ENCODE data around the gene GCNA. TPM values are rescaled to one million over a fixed set of nuclear protein-coding genes. Genes with fewer than 3 reads are reported as not detected.
A peak's percentile ranks its signal among the peaks of the same experiment; 100 is the strongest.

GCNA gene
- polyA plus RNA-seq, 1 of the 3 experiments (the other 2 are of a cell fraction), result 1.8 TPM

GRCh38 chrX:71638409-71638808 is 60.2 kb downstream of the GCNA start:
- Histone ChIP-seq H2AFZ (ENCODE audit: low read depth) (no peak overlapping the region), H3K4me1 (ENCODE audit: control insufficient read depth in 1 of 2, insufficient read depth in 2 of 2, low read depth in 1 of 2, low read length in 1 of 2) (0 out of 4 replicates have a peak, but pooled peaks cover 0 to 4% of the 10 kb centered on the region in 2 experiments), H3K79me2 (ENCODE audit: insufficient read depth) (no peaks in the 10 kb centered on the region), H3K9ac (no peak overlapping the region), H3K36me3 (replicated peaks in 1 of 2; ENCODE audit: control insufficient read depth in 1 of 2, insufficient read depth in 2 of 2, low read length in 1 of 2) (no peaks in the 10 kb centered on the region), H3K9me2 (no peaks in the 10 kb centered on the region), H3K9me3 (no peaks in the 10 kb centered on the region), H3K4me2 (peak overlapping the region; percentile 69; the same call in 1 of the 2 replicates), H3K27ac (ENCODE audit: low read depth in 2 of 2, low read length in 1 of 2) (no peak overlapping the region), H4K20me1 (ENCODE audit: insufficient read depth) (no peaks in the 10 kb centered on the region), H3F3A (replicated peaks; ENCODE audit: insufficient read depth) (no peaks in the 10 kb centered on the region), H3K4me3 (ENCODE audit: low read depth in 2 of 2, low read length in 1 of 2) (no peak overlapping the region), H3K27me3 (ENCODE audit: insufficient read depth) (no peaks in the 10 kb centered on the region)
- 38% methylated on average over 4 of the region's 4 CpGs for WGBS (ENCODE audit: low lambda C conversion rate)
- ChIA-PET POLR2A (no interaction called here), CTCF (no interaction called here)
- TF ChIP-seq RFX5 (IDR thresholded peaks at IDR 0.05; ENCODE audit: low read length) (no peak), CTCF (IDR thresholded peaks at IDR 0.05) (no peak), USF2 (IDR thresholded peaks at IDR 0.05; ENCODE audit: borderline replicate concordance, low read depth, low read length) (no peak), ELF1 (IDR thresholded peaks at IDR 0.05) (no peak), YY1 (IDR thresholded peaks at IDR 0.05; ENCODE audit: low read depth) (no peak), MXI1 (IDR thresholded peaks at IDR 0.05; ENCODE audit: low read depth, low read length) (no peak), GABPA (IDR thresholded peaks at IDR 0.05; ENCODE audit: low read depth) (no peak), GATA2 (CRISPR knock-in tag; IDR thresholded peaks at IDR 0.05) (no peak), EZH2phosphoT487 (IDR thresholded peaks at IDR 0.05; ENCODE audit: borderline replicate concordance, low read depth) (no peak), REST (IDR thresholded peaks at IDR 0.05; ENCODE audit: low read depth, low read length) (no peak), MEF2A (IDR thresholded peaks at IDR 0.05; ENCODE audit: borderline replicate concordance, low read depth) (no peak), CHD2 (IDR thresholded peaks at IDR 0.05; ENCODE audit: low read length, partially characterized antibody) (no peak), RAD21 (IDR thresholded peaks at IDR 0.05; ENCODE audit: low read length) (no peak), PBX3 (IDR thresholded peaks at IDR 0.05) (no peak), USF1 (IDR thresholded peaks at IDR 0.05; ENCODE audit: borderline replicate concordance, low read depth) (no peak), FOXJ3 (CRISPR knock-in tag; IDR thresholded peaks at IDR 0.05) (no peak), SMC3 (IDR thresholded peaks at IDR 0.05; ENCODE audit: low read depth, low read length) (no peak), POLR2AphosphoS5 (IDR thresholded peaks at IDR 0.05; ENCODE audit: low read depth, low read length) (no peak), ZBTB33 (IDR thresholded peaks at IDR 0.05; ENCODE audit: borderline replicate concordance, low read depth) (no peak)
- no peak for DNase-seq
